ENCODE results near the gene PQBP1. TPM values are rescaled to one million over a fixed set of nuclear protein-coding genes. Genes with fewer than 3 reads are reported as not detected.
A peak's percentile ranks its signal among the peaks of the same experiment; 100 is the strongest.

The PQBP1 gene
- total and polyA plus RNA-seq, 2 donors: 81.0 to 86.0 TPM

GRCh38 chrX:48914593-48915493 lies 17.1 kb downstream of the PQBP1 start:
- Histone ChIP-seq H3K27me3 (ENCODE audit: control insufficient read depth in 2 of 2, insufficient read depth in 1 of 2, low read length in 1 of 2) (no peaks in the 10 kb centered on the region), H3K27ac (ENCODE audit: low read depth in 1 of 2, low read length in 1 of 2) (no peak overlapping the region), H3K4me3 (ENCODE audit: low read length in 2 of 2) (no peak overlapping the region), H3K9me3 (ENCODE audit: control insufficient read depth in 2 of 2, insufficient read depth in 1 of 2, low read length in 1 of 2) (peaks cover 0 to 10% of the 10 kb centered on the region in 2 donors), H3K36me3 (ENCODE audit: control insufficient read depth in 2 of 2, insufficient read depth in 2 of 2, low read length in 1 of 2) (peaks cover 20 to 30% of the 10 kb centered on the region in 2 donors), H3K4me1 (ENCODE audit: control insufficient read depth in 2 of 2, insufficient read depth in 2 of 2, low read length in 2 of 2) (peaks cover 12 to 43% of the 10 kb centered on the region in 2 donors)
- DNase-seq (ENCODE audit: low read depth in 6 of 9, low spot score in 9 of 9): no peak
- WGBS: 95% methylated on average over 13 of the region's 13 CpGs

GRCh38 chrX:48917139-48918001 lies 19.6 kb downstream of the PQBP1 start:
- H3K4me3 ChIP-seq (ENCODE audit: low read length in 2 of 2): peak overlapping the region; percentile 76 to 85
- peaks cover 0 to 10% of the 10 kb centered on the region in 2 donors for H3K9me3 ChIP-seq (ENCODE audit: control insufficient read depth in 2 of 2, insufficient read depth in 1 of 2, low read length in 1 of 2)
- H3K27me3 ChIP-seq (ENCODE audit: control insufficient read depth in 2 of 2, insufficient read depth in 1 of 2, low read length in 1 of 2): no peaks in the 10 kb centered on the region
- peak in 8 of 9 donors; percentile 70 to 93 (median 80) for DNase-seq (ENCODE audit: low read depth in 6 of 9, low spot score in 9 of 9)
- H3K4me1 ChIP-seq (ENCODE audit: control insufficient read depth in 2 of 2, insufficient read depth in 2 of 2, low read length in 2 of 2): peaks cover 17 to 55% of the 10 kb centered on the region in 2 donors
- peak overlapping the region; percentile 86 to 91 for H3K27ac ChIP-seq (ENCODE audit: low read depth in 1 of 2, low read length in 1 of 2)
- 17% methylated on average over 27 of the region's 27 CpGs for WGBS
- peaks cover 29 to 33% of the 10 kb centered on the region in 2 donors for H3K36me3 ChIP-seq (ENCODE audit: control insufficient read depth in 2 of 2, insufficient read depth in 2 of 2, low read length in 1 of 2)

DNA sequence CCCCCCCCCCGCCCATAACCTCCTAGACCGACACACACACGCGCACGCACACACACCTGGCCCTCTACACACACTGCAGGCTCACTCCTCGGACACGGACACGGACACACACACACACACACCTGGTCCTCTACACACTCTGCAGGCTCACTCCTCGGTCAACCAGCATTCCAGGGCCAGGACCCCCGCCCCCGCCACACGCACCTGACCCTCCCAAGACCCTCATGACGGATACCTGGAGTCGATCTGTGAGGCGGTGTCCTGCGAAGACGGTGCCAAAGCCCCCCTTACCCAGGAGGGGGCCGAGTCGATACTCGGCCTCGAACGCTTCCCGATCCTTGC lies 20.5 kb downstream of the PQBP1 start:
- H3K27ac ChIP-seq (ENCODE audit: low read depth in 1 of 2, low read length in 1 of 2): peak overlapping the region; percentile 86 to 91
- no peaks in the 10 kb centered on the region for H3K27me3 ChIP-seq (ENCODE audit: control insufficient read depth in 2 of 2, insufficient read depth in 1 of 2, low read length in 1 of 2)
- peaks cover 17 to 54% of the 10 kb centered on the region in 2 donors for H3K4me1 ChIP-seq (ENCODE audit: control insufficient read depth in 2 of 2, insufficient read depth in 2 of 2, low read length in 2 of 2)
- H3K36me3 ChIP-seq (ENCODE audit: control insufficient read depth in 2 of 2, insufficient read depth in 2 of 2, low read length in 1 of 2): peaks cover 34 to 39% of the 10 kb centered on the region in 2 donors
- WGBS: 1% methylated on average over 23 of the region's 23 CpGs
- peak overlapping the region; percentile 76 to 85 for H3K4me3 ChIP-seq (ENCODE audit: low read length in 2 of 2)
- no peak for DNase-seq (ENCODE audit: low read depth in 6 of 9, low spot score in 9 of 9)
- H3K9me3 ChIP-seq (ENCODE audit: control insufficient read depth in 2 of 2, insufficient read depth in 1 of 2, low read length in 1 of 2): peaks cover 0 to 10% of the 10 kb centered on the region in 2 donors

- Histone ChIP-seq H3K36me3 (ENCODE audit: control insufficient read depth in 2 of 2, insufficient read depth in 2 of 2, low read length in 1 of 2) (peaks cover 36 to 39% of the 10 kb centered on the region in 2 donors), H3K4me3 (ENCODE audit: low read length in 2 of 2) (peak within 1 kb of the TSS; percentile 76 to 85), H3K27ac (ENCODE audit: low read depth in 1 of 2, low read length in 1 of 2) (peak within 1 kb of the TSS; percentile 91 to 96), H3K4me1 (ENCODE audit: control insufficient read depth in 2 of 2, insufficient read depth in 2 of 2, low read length in 2 of 2) (peaks cover 17 to 54% of the 10 kb centered on the region in 2 donors), H3K27me3 (ENCODE audit: control insufficient read depth in 2 of 2, insufficient read depth in 1 of 2, low read length in 1 of 2) (no peaks in the 10 kb centered on the region), H3K9me3 (ENCODE audit: control insufficient read depth in 2 of 2, insufficient read depth in 1 of 2, low read length in 1 of 2) (peaks cover 0 to 10% of the 10 kb centered on the region in 2 donors)
- under 1% methylated on average over 55 of the region's 55 CpGs for WGBS
- DNase-seq (ENCODE audit: low read depth in 6 of 9, low spot score in 9 of 9): peak; percentile 76 to 96 (median 87)
These were observed 21.1 kb downstream of the PQBP1 start, which contains the start of gene PIM2 for GRCh38 chrX:48918643-48919340. TSS of gene PIM2 (minus strand) at chrX:48919024. CDS start at chrX:48918834, 190 bp downstream.

- Histone ChIP-seq H3K4me3 (ENCODE audit: low read length in 2 of 2) (peak overlapping the region; percentile 76 to 85), H3K27ac (ENCODE audit: low read depth in 1 of 2, low read length in 1 of 2) (peak overlapping the region; percentile 89 to 96), H3K36me3 (ENCODE audit: control insufficient read depth in 2 of 2, insufficient read depth in 2 of 2, low read length in 1 of 2) (peaks cover 37 to 39% of the 10 kb centered on the region in 2 donors), H3K9me3 (ENCODE audit: control insufficient read depth in 2 of 2, insufficient read depth in 1 of 2, low read length in 1 of 2) (peaks cover 0 to 10% of the 10 kb centered on the region in 2 donors), H3K27me3 (ENCODE audit: control insufficient read depth in 2 of 2, insufficient read depth in 1 of 2, low read length in 1 of 2) (no peaks in the 10 kb centered on the region), H3K4me1 (ENCODE audit: control insufficient read depth in 2 of 2, insufficient read depth in 2 of 2, low read length in 2 of 2) (peaks cover 17 to 51% of the 10 kb centered on the region in 2 donors)
- DNase-seq (ENCODE audit: low read depth in 6 of 9, low spot score in 9 of 9): no peak
- 2% methylated on average over 15 of the region's 15 CpGs for WGBS
These were observed 21.7 kb downstream of the PQBP1 start for GRCh38 chrX:48919360-48919841.

- DNase-seq (ENCODE audit: low read depth in 6 of 9, low spot score in 9 of 9): peak in 2 of 9 donors; percentile 54 to 75
- H3K27me3 ChIP-seq (ENCODE audit: control insufficient read depth in 2 of 2, insufficient read depth in 1 of 2, low read length in 1 of 2): no peaks in the 10 kb centered on the region
- peaks cover 17 to 47% of the 10 kb centered on the region in 2 donors for H3K4me1 ChIP-seq (ENCODE audit: control insufficient read depth in 2 of 2, insufficient read depth in 2 of 2, low read length in 2 of 2)
- peaks cover 37% of the 10 kb centered on the region in 2 donors for H3K36me3 ChIP-seq (ENCODE audit: control insufficient read depth in 2 of 2, insufficient read depth in 2 of 2, low read length in 1 of 2)
- WGBS: 22% methylated on average over 8 of the region's 8 CpGs
- H3K4me3 ChIP-seq (ENCODE audit: low read length in 2 of 2): peak overlapping the region; percentile 76 to 85
- H3K27ac ChIP-seq (ENCODE audit: low read depth in 1 of 2, low read length in 1 of 2): peak overlapping the region; percentile 89 to 96
- peaks cover 0 to 10% of the 10 kb centered on the region in 2 donors for H3K9me3 ChIP-seq (ENCODE audit: control insufficient read depth in 2 of 2, insufficient read depth in 1 of 2, low read length in 1 of 2)
These were observed 22.4 kb downstream of the PQBP1 start for GRCh38 chrX:48919947-48920717.

GRCh38 chrX:48920718-48921104 lies 23.0 kb downstream of the PQBP1 start:
- Histone ChIP-seq H3K4me1 (ENCODE audit: control insufficient read depth in 2 of 2, insufficient read depth in 2 of 2, low read length in 2 of 2) (peaks cover 15 to 47% of the 10 kb centered on the region in 2 donors), H3K27ac (ENCODE audit: low read depth in 1 of 2, low read length in 1 of 2) (peak overlapping the region; percentile 89 to 96), H3K27me3 (ENCODE audit: control insufficient read depth in 2 of 2, insufficient read depth in 1 of 2, low read length in 1 of 2) (no peaks in the 10 kb centered on the region), H3K36me3 (ENCODE audit: control insufficient read depth in 2 of 2, insufficient read depth in 2 of 2, low read length in 1 of 2) (peaks cover 38% of the 10 kb centered on the region in 2 donors), H3K4me3 (ENCODE audit: low read length in 2 of 2) (peak overlapping the region; percentile 3 to 85), H3K9me3 (ENCODE audit: control insufficient read depth in 2 of 2, insufficient read depth in 1 of 2, low read length in 1 of 2) (peaks cover 0 to 10% of the 10 kb centered on the region in 2 donors)
- DNase-seq (ENCODE audit: low read depth in 6 of 9, low spot score in 9 of 9): peak in 1 of 9 donors; percentile 18
- WGBS: 75% methylated on average over 4 of the region's 4 CpGs

- no peak overlapping the region for H3K4me3 ChIP-seq (ENCODE audit: low read length in 2 of 2)
- WGBS: 99% methylated on average over 13 of the region's 13 CpGs
- H3K36me3 ChIP-seq (ENCODE audit: control insufficient read depth in 2 of 2, insufficient read depth in 2 of 2, low read length in 1 of 2): peaks cover 38 to 42% of the 10 kb centered on the region in 2 donors
- no peaks in the 10 kb centered on the region for H3K27me3 ChIP-seq (ENCODE audit: control insufficient read depth in 2 of 2, insufficient read depth in 1 of 2, low read length in 1 of 2)
- no peak for DNase-seq (ENCODE audit: low read depth in 6 of 9, low spot score in 9 of 9)
- peaks cover 11 to 31% of the 10 kb centered on the region in 2 donors for H3K4me1 ChIP-seq (ENCODE audit: control insufficient read depth in 2 of 2, insufficient read depth in 2 of 2, low read length in 2 of 2)
- peaks cover 0 to 5% of the 10 kb centered on the region in 2 donors for H3K9me3 ChIP-seq (ENCODE audit: control insufficient read depth in 2 of 2, insufficient read depth in 1 of 2, low read length in 1 of 2)
- no peak overlapping the region for H3K27ac ChIP-seq (ENCODE audit: low read depth in 1 of 2, low read length in 1 of 2)
These were observed 26.0 kb downstream of the PQBP1 start for GRCh38 chrX:48923771-48924170.

Data from thymus (tissue), 11 donors.